Calu3 (cell line): ENCODE results near the gene SRSF10. TPM values are rescaled to one million over a fixed set of nuclear protein-coding genes. Genes with fewer than 3 reads are reported as not detected.

Experiments
- BruUV-seq: library from RNA; stranded (reverse); fragments of 400-500 nt; replicated peaks from 2 replicates; lab custom pipeline; 2021; lab: Mats Ljungman, UMichigan
- CTCF ChIA-PET: fragments of 300-600 bp; sonication (Branson Sonifier 250); formaldehyde crosslinking; loops from one replicate; lab custom pipeline; 2022; ENCODE audit warnings: antibody characterized with exemption; lab: Charles Lee
- DNase-seq: peaks from one replicate; pipeline ENCODE4 v3.0.0; 2022
- H3K27ac Mint-ChIP-seq: one replicate; pipeline ENCODE4 v1.8.0; 2022; ENCODE audit warnings: mixed read lengths; ENCODE audit not compliant: unreplicated experiment
- H3K27me3 Mint-ChIP-seq: one replicate; pipeline ENCODE4 v1.8.0; 2022; ENCODE audit warnings: mixed read lengths; ENCODE audit not compliant: unreplicated experiment
- H3K36me3 Mint-ChIP-seq: one replicate; pipeline ENCODE4 v1.8.0; 2022; ENCODE audit warnings: mild to moderate bottlenecking, moderate library complexity, mixed read lengths; ENCODE audit not compliant: insufficient read depth, unreplicated experiment
- H3K4me1 Mint-ChIP-seq: one replicate; pipeline ENCODE4 v1.8.0; 2022; ENCODE audit warnings: mild to moderate bottlenecking, low read depth, mixed read lengths; ENCODE audit not compliant: unreplicated experiment
- H3K4me3 Mint-ChIP-seq: one replicate; pipeline ENCODE4 v1.8.0; 2022; ENCODE audit warnings: mild to moderate bottlenecking, low read depth, moderate library complexity, mixed read lengths; ENCODE audit not compliant: unreplicated experiment
- H3K9me3 Mint-ChIP-seq: one replicate; pipeline ENCODE4 v1.8.0; 2022; ENCODE audit warnings: low read depth, mixed read lengths; ENCODE audit not compliant: unreplicated experiment
- intact Hi-C: fragments of 100-400 bp; cut with micrococcal nuclease; formaldehyde crosslinking; loops from one replicate; pipeline ENCODE4 v1.10.0; 2022; ENCODE audit not compliant: unreplicated experiment
- total RNA-seq: library from RNA; stranded (reverse); gene quantifications from 2 replicates; pipeline ENCODE4 v1.2.3, GENCODE V29; 2022
- TF ChIP-seq, protein P1 (sequence below): fragments of 200-600 bp; IDR thresholded peaks from one replicate; pipeline ENCODE4 v1.8.0; 2022; ENCODE audit warnings: antibody characterized with exemption; ENCODE audit not compliant: unreplicated experiment

The SRSF10 gene
- total RNA-seq, 1 experiment from 2014 or later, result 121 TPM

DNA sequence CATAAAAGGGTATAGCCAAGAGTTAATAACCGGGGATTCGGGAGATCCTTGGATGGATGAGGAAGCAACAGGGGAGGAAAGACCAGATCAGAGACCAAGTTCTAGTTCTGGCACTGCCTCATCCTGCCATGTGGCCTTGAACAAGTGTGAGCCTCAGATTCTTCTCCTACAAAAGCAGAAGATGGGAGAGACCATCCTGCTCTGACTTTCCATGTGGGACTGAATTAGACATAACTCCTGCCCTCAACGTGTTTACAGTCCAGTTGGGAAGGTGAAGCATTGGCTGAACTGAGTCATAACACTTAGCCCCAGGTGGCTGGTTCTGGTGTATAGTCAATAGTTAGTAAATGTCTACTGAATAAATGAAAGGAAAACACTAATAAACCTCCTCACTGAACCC lies 54.8 kb downstream of the SRSF10 start:
- Mint-ChIP-seq H3K36me3 (no peaks in the 10 kb centered on the region), H3K27me3 (no peaks in the 10 kb centered on the region), H3K9me3 (no peaks in the 10 kb centered on the region), H3K4me3 (no peak overlapping the region), H3K27ac (no peak overlapping the region), H3K4me1 (no peaks in the 10 kb centered on the region)
- DNase-seq, result no peak
- intact Hi-C loops, result no loop called here
- CTCF ChIA-PET, result no interaction called here
- TF ChIP-seq, protein P1, sequence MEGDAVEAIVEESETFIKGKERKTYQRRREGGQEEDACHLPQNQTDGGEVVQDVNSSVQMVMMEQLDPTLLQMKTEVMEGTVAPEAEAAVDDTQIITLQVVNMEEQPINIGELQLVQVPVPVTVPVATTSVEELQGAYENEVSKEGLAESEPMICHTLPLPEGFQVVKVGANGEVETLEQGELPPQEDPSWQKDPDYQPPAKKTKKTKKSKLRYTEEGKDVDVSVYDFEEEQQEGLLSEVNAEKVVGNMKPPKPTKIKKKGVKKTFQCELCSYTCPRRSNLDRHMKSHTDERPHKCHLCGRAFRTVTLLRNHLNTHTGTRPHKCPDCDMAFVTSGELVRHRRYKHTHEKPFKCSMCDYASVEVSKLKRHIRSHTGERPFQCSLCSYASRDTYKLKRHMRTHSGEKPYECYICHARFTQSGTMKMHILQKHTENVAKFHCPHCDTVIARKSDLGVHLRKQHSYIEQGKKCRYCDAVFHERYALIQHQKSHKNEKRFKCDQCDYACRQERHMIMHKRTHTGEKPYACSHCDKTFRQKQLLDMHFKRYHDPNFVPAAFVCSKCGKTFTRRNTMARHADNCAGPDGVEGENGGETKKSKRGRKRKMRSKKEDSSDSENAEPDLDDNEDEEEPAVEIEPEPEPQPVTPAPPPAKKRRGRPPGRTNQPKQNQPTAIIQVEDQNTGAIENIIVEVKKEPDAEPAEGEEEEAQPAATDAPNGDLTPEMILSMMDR, result no peak
- BruUV-seq, result no TSS peak

DNA sequence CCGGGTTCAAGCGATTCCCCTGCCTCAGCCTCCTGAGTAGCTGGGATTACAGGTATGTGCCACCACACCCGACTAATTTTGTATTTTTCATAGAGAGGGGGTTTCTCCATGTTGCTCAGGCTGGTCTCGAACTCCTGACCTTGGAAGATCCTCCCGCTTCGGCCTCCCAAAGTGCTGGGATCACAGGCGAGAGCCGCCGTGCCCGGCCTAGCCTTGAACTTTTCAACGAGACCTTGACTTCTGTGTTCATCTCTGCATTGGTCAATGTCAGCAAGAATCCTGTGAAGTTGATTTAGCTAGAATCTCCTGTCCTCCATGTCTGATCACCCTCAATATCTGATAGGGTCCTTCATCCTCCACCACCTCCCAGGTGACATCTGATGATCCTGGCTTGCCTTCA lies 55.5 kb downstream of the SRSF10 start:
- no peaks in the 10 kb centered on the region for H3K27me3 Mint-ChIP-seq
- TF ChIP-seq, protein P1, result no peak
- H3K4me1 Mint-ChIP-seq, result no peaks in the 10 kb centered on the region
- H3K4me3 Mint-ChIP-seq, result no peak overlapping the region
- no peak overlapping the region for H3K27ac Mint-ChIP-seq
- DNase-seq, result no peak
- intact Hi-C loops, result no loop called here
- CTCF ChIA-PET, result no interaction called here
- no peaks in the 10 kb centered on the region for H3K36me3 Mint-ChIP-seq
- no TSS peak for BruUV-seq
- no peaks in the 10 kb centered on the region for H3K9me3 Mint-ChIP-seq

DNA sequence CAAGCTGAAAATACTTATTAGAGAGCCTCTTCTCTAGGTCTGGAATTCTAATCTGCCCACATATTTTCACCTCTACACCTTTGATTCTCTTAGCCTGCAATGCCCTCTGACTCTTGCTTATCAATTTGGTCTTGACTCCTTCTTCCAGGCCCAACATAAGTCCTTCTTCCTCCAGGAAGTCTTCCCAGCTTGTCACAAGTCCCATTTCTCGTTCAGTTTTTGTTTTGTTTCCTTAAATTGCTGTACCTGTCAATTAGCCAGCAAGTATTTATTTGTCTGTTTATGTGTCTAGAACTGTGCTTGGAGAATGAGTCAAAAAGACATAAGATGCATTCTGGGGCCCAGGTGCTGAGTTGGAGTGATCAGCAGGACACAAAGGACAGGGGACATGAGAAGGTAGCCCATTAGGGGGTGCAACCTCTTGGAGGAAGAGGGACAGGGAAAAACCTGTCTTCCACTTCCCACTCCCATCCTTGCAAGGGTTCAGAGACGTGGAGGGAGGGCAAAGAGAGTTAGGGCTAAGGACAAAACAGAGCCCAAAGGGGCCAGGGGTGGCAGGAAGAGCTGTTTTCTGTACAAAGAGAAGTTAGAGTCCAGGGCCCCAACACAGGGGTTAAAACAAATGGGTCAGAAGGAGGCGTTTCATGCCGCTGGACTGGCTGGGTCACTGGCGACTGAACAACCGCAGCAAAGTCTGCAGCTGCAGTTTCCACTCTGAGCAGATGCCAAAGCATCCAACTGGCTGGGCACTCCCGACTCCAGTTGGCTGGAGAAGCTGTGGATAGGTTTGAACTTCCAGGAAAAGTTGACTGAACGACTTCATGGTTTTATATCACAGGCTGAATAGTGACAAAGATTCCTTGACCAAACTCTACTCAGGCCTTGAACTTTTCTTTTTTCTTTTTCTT lies 56.3 kb downstream of the SRSF10 start:
- CTCF ChIA-PET, result no interaction called here
- Mint-ChIP-seq H3K4me3 (no peak overlapping the region), H3K36me3 (no peaks in the 10 kb centered on the region), H3K4me1 (no peaks in the 10 kb centered on the region), H3K9me3 (no peaks in the 10 kb centered on the region), H3K27me3 (no peaks in the 10 kb centered on the region), H3K27ac (no peak overlapping the region)
- no TSS peak for BruUV-seq
- DNase-seq, result no peak
- intact Hi-C loops, result no loop called here
- TF ChIP-seq, protein P1, result no peak

DNA sequence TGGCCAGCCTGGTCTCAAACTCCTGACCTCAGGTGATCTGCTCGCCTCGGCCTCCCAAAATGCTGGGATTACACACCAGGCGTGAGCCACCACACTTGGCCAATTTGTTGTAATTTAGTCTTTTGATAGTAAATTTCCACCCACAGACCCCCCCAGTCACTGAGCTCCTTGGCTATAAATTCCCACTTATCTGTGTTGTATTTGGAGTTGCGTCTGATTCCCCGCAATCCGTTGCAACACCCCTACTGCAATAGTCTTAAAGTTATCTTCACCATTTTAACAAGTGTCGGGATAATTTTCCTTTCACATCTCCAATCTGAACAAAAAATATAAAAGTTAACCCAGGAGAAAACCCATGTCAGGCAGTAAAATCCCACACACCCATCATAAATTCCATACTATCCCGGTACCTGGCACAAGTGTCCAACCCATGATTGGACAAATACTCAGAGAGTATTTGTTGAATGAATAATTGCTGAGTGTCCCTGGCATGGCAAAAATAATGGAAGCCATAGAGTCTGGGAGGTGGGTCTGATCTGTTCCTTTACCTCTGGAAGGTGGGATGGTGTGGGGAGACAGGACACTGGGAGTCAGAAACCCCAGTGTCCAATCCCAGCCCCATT lies 57.7 kb downstream of the SRSF10 start:
- no peaks in the 10 kb centered on the region for H3K9me3 Mint-ChIP-seq
- no peak overlapping the region for H3K4me3 Mint-ChIP-seq
- intact Hi-C loops, result no loop called here
- no peaks in the 10 kb centered on the region for H3K4me1 Mint-ChIP-seq
- BruUV-seq, result no TSS peak
- CTCF ChIA-PET, result no interaction called here
- no peak for DNase-seq
- TF ChIP-seq, protein P1, result no peak
- H3K27ac Mint-ChIP-seq, result no peak overlapping the region
- no peaks in the 10 kb centered on the region for H3K36me3 Mint-ChIP-seq
- H3K27me3 Mint-ChIP-seq, result no peaks in the 10 kb centered on the region
